Nephron progenitor cell (in vitro differentiated cells): Measurements from ENCODE around the gene CCR3.

Experiments used
- DNase-seq: peaks from one replicate; pipeline ENCODE4 v3.0.0; 2021
- H3K27ac Mint-ChIP-seq: 2 replicates; pipeline ENCODE4 v1.8.0; 2021; ENCODE audit warnings: mild to moderate bottlenecking, moderate library complexity, mixed read lengths
- H3K27me3 Mint-ChIP-seq: 2 replicates; pipeline ENCODE4 v1.8.0; 2021; ENCODE audit warnings: mild to moderate bottlenecking, low read depth, mixed read lengths; ENCODE audit not compliant: poor library complexity
- H3K36me3 Mint-ChIP-seq: 2 replicates; pipeline ENCODE4 v1.8.0; 2021; ENCODE audit warnings: low read depth, mixed read lengths
- H3K4me1 Mint-ChIP-seq: 2 replicates; pipeline ENCODE4 v1.8.0; 2021; ENCODE audit warnings: mixed read lengths
- H3K4me3 Mint-ChIP-seq: 2 replicates; pipeline ENCODE4 v1.8.0; 2021; ENCODE audit warnings: mild to moderate bottlenecking, moderate library complexity, mixed read lengths
- H3K9me3 Mint-ChIP-seq: 2 replicates; pipeline ENCODE4 v1.8.0; 2021; ENCODE audit warnings: mild to moderate bottlenecking, moderate library complexity, mixed read lengths
- CTCF ChIP-seq: fragments of 200-600 bp; sonication (generic); IDR thresholded peaks from 2 replicates; pipeline ENCODE4 v1.5.0; 2021; ENCODE audit warnings: antibody characterized with exemption

Gene CCR3

GRCh38 chr3:46303240-46303639, 61.0 kb downstream of the CCR3 start:
- H3K4me3 Mint-ChIP-seq = no peak overlapping the region
- H3K36me3 Mint-ChIP-seq = no peaks in the 10 kb centered on the region
- no peak overlapping the region for H3K27ac Mint-ChIP-seq
- peaks cover 7% of the 10 kb centered on the region for H3K27me3 Mint-ChIP-seq
- no peaks in the 10 kb centered on the region for H3K9me3 Mint-ChIP-seq
- DNase-seq = no peak
- H3K4me1 Mint-ChIP-seq = peaks cover 3% of the 10 kb centered on the region
- no peak for TF ChIP-seq CTCF

- Mint-ChIP-seq H3K36me3 (no peaks in the 10 kb centered on the region), H3K27me3 (peaks cover 10% of the 10 kb centered on the region)
These were observed 62.5 kb downstream of the CCR3 start for GRCh38 chr3:46304739-46305138.

GRCh38 chr3:46312991-46313390, 70.7 kb downstream of the CCR3 start:
- Mint-ChIP-seq H3K27me3 (peaks cover 11% of the 10 kb centered on the region), H3K36me3 (no peaks in the 10 kb centered on the region), H3K4me3 (no peak overlapping the region), H3K4me1 (no peaks in the 10 kb centered on the region), H3K9me3 (peaks cover 5% of the 10 kb centered on the region), H3K27ac (no peak overlapping the region)
- TF ChIP-seq CTCF = no peak
- DNase-seq = no peak

More at GRCh38 chr3:46304739-46305138, 62.5 kb downstream of the CCR3 start:
- Mint-ChIP-seq H3K4me3 (no peak overlapping the region), H3K4me1 (no peaks in the 10 kb centered on the region), H3K9me3 (no peaks in the 10 kb centered on the region), H3K27ac (no peak overlapping the region)
- no peak for DNase-seq
- no peak for TF ChIP-seq CTCF

- peaks cover 8% of the 10 kb centered on the region for H3K27me3 Mint-ChIP-seq
- TF ChIP-seq CTCF = no peak
- no peak overlapping the region for H3K4me3 Mint-ChIP-seq
- H3K9me3 Mint-ChIP-seq = peaks cover 9% of the 10 kb centered on the region
- no peaks in the 10 kb centered on the region for H3K4me1 Mint-ChIP-seq
- H3K27ac Mint-ChIP-seq = no peak overlapping the region
- no peaks in the 10 kb centered on the region for H3K36me3 Mint-ChIP-seq
- no peak for DNase-seq
These were observed 72.3 kb downstream of the CCR3 start for GRCh38 chr3:46314517-46314916.

GRCh38 chr3:46316206-46316605, 73.9 kb downstream of the CCR3 start:
- TF ChIP-seq CTCF = no peak
- Mint-ChIP-seq H3K36me3 (no peaks in the 10 kb centered on the region), H3K4me3 (no peak overlapping the region), H3K27me3 (peaks cover 9% of the 10 kb centered on the region), H3K27ac (no peak overlapping the region), H3K9me3 (peaks cover 9% of the 10 kb centered on the region), H3K4me1 (no peaks in the 10 kb centered on the region)
- no peak for DNase-seq
